ENCODE results near the gene MANEAL.

MANEAL gene

DNA sequence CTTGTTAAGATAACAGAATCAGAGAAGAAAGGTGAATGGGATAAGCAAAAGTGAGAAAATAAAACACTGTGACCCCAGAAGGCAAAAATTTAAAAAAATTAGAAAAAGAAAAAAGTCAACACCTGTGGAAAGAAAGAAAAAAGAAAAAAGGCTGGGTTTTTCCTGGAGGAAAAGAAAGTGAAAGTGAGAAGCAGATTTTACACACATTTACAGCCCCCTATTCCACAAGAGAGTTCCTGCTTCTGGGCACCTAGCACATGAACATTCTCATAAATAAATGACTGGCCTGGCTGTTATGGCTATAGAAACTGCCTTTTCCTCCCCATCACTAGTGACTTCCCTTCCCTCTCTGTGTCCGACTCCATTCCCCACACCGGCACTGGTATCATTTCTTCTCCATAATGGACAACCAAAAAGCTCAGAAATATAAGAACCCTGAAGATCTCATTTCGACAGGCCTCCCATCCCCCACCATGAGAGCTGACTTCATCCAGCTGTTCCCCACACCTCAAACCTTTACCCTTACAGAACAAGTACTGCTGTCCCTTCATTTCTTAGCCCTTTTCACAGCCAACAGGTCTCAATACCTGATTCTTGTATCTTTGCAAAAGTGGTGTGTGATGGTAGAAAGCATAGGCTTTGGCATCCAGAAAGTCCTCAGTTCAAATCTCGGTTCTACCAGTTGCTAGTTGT is 53.1 kb downstream of the MANEAL start:
- Histone ChIP-seq H3K27ac (ENCODE audit: low read depth, low read length, poor library complexity, severe bottlenecking) (no peak overlapping the region), H3K4me1 (ENCODE audit: insufficient read depth, low read length, severe bottlenecking) (peaks cover 5% of the 10 kb centered on the region), H4K20me1 (ENCODE audit: insufficient read depth, low read length) (no peaks in the 10 kb centered on the region), H3K4me2 (ENCODE audit: low read length) (no peak overlapping the region), H3K9me2 (ENCODE audit: low read depth, low read length) (no peaks in the 10 kb centered on the region), H3K36me3 (ENCODE audit: insufficient read depth, low read length) (peaks cover 24% of the 10 kb centered on the region; the same call in 1 of the 2 replicates), H3K27me3 (ENCODE audit: insufficient read depth, low read length) (no peaks in the 10 kb centered on the region), H2AFZ (ENCODE audit: low read length) (no peak overlapping the region), H3K9me3 (ENCODE audit: low read length) (no peaks in the 10 kb centered on the region), H3F3A (ENCODE audit: insufficient read depth, low read length) (no peaks in the 10 kb centered on the region), H3K9ac (ENCODE audit: low read length) (no peak overlapping the region), H3K79me2 (ENCODE audit: insufficient read depth, low read length) (peaks cover 12% of the 10 kb centered on the region), H3K4me3 (ENCODE audit: low read depth, low read length, poor library complexity, severe bottlenecking) (no peak overlapping the region)
- TF ChIP-seq, protein P1, sequence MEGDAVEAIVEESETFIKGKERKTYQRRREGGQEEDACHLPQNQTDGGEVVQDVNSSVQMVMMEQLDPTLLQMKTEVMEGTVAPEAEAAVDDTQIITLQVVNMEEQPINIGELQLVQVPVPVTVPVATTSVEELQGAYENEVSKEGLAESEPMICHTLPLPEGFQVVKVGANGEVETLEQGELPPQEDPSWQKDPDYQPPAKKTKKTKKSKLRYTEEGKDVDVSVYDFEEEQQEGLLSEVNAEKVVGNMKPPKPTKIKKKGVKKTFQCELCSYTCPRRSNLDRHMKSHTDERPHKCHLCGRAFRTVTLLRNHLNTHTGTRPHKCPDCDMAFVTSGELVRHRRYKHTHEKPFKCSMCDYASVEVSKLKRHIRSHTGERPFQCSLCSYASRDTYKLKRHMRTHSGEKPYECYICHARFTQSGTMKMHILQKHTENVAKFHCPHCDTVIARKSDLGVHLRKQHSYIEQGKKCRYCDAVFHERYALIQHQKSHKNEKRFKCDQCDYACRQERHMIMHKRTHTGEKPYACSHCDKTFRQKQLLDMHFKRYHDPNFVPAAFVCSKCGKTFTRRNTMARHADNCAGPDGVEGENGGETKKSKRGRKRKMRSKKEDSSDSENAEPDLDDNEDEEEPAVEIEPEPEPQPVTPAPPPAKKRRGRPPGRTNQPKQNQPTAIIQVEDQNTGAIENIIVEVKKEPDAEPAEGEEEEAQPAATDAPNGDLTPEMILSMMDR (IDR thresholded peaks at IDR 0.05; ENCODE audit: low read length), result no peak
- no peak for TF ChIP-seq EZH2 (IDR thresholded peaks at IDR 0.05; ENCODE audit: borderline replicate concordance, low read length)

DNA sequence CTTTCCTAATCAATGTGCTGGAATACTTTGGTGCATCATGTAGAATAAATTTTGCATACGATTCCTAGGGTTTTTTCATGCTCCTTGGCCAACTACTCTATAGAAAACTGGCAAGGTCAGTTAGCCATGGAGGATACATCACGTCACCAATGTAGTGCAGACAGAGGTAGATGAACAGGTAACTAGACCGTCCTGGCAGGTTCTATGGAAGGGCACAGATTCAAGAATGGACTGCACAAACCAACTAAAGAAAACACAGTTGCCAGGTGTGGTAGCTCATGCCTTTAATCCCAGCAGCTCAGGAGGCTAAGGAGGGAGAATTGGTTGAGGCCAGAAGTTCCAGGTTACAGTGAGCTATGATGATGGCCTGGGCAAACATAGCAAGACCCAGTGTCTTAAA is 55.8 kb downstream of the MANEAL start:
- Histone ChIP-seq H2AFZ (ENCODE audit: low read length) (no peak overlapping the region), H3K4me1 (ENCODE audit: insufficient read depth, low read length, severe bottlenecking) (peaks cover 11% of the 10 kb centered on the region), H3K4me3 (ENCODE audit: low read depth, low read length, poor library complexity, severe bottlenecking) (no peak overlapping the region), H4K20me1 (ENCODE audit: insufficient read depth, low read length) (no peaks in the 10 kb centered on the region), H3K27me3 (ENCODE audit: insufficient read depth, low read length) (no peaks in the 10 kb centered on the region), H3K27ac (ENCODE audit: low read depth, low read length, poor library complexity, severe bottlenecking) (no peak overlapping the region), H3K4me2 (ENCODE audit: low read length) (no peak overlapping the region), H3K9me3 (ENCODE audit: low read length) (no peaks in the 10 kb centered on the region), H3F3A (ENCODE audit: insufficient read depth, low read length) (no peaks in the 10 kb centered on the region), H3K9ac (ENCODE audit: low read length) (no peak overlapping the region), H3K9me2 (ENCODE audit: low read depth, low read length) (no peaks in the 10 kb centered on the region), H3K79me2 (ENCODE audit: insufficient read depth, low read length) (peaks cover 12% of the 10 kb centered on the region), H3K36me3 (ENCODE audit: insufficient read depth, low read length) (peaks cover 32% of the 10 kb centered on the region; the same call in 1 of the 2 replicates)
- no peak for TF ChIP-seq EZH2 (IDR thresholded peaks at IDR 0.05; ENCODE audit: borderline replicate concordance, low read length)
- TF ChIP-seq, protein P1 (IDR thresholded peaks at IDR 0.05; ENCODE audit: low read length), result no peak

DNA sequence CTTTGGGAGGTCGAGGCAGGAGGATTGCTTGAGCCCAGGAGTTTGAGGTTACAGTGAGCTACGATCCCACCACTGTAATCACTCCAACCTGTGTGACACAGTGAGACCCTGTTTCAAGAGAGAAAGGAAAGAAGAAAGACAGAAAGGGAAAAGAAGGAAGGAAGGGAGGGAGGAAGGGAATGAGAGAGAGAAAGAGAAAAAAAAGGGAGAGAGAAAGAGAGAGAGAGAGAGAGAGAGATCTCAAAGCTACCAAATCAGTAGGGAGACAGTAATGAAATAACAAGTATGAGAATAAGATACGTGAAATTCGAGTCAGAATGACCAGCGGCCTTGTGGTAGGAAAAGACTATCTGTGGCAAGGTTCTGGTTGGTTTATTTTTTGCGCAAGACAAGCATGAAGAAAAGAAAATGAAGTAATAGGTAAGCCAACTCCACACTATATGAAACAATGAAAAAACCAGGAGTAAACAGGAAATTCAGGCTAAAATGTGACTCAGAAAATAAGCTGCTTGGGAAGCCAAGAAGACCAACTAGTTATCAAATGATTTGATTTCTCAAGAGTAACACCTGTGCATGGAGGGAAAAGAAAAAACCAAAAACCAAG is 56.8 kb downstream of the MANEAL start:
- no peak for TF ChIP-seq EZH2 (IDR thresholded peaks at IDR 0.05; ENCODE audit: borderline replicate concordance, low read length)
- TF ChIP-seq, protein P1 (IDR thresholded peaks at IDR 0.05; ENCODE audit: low read length), result no peak
- H3K4me1 ChIP-seq (ENCODE audit: insufficient read depth, low read length, severe bottlenecking), result peaks cover 11% of the 10 kb centered on the region
- no peaks in the 10 kb centered on the region for H3F3A ChIP-seq (ENCODE audit: insufficient read depth, low read length)
- H3K4me3 ChIP-seq (ENCODE audit: low read depth, low read length, poor library complexity, severe bottlenecking), result no peak overlapping the region
- no peaks in the 10 kb centered on the region for H3K9me2 ChIP-seq (ENCODE audit: low read depth, low read length)
- no peak overlapping the region for H2AFZ ChIP-seq (ENCODE audit: low read length)
- no peak overlapping the region for H3K4me2 ChIP-seq (ENCODE audit: low read length)
- H3K36me3 ChIP-seq (ENCODE audit: insufficient read depth, low read length), result peaks cover 41% of the 10 kb centered on the region; the same call in 1 of the 2 replicates
- no peaks in the 10 kb centered on the region for H3K9me3 ChIP-seq (ENCODE audit: low read length)
- H3K27me3 ChIP-seq (ENCODE audit: insufficient read depth, low read length), result no peaks in the 10 kb centered on the region
- H4K20me1 ChIP-seq (ENCODE audit: insufficient read depth, low read length), result no peaks in the 10 kb centered on the region
- no peak overlapping the region for H3K9ac ChIP-seq (ENCODE audit: low read length)
- no peak overlapping the region for H3K27ac ChIP-seq (ENCODE audit: low read depth, low read length, poor library complexity, severe bottlenecking)
- H3K79me2 ChIP-seq (ENCODE audit: insufficient read depth, low read length), result peaks cover 12% of the 10 kb centered on the region
